MM.1S (cell line): ENCODE data around the gene WSCD1.
A peak's percentile ranks its signal among the peaks of the same experiment; 100 is the strongest.

Source experiments
- DNase-seq: peaks from one replicate; pipeline ENCODE4 v3.0.0-alpha.2; 2015
- H2AFZ ChIP-seq: fragments of 300-600 bp; sonication (generic); 2 replicates; pipeline ENCODE4 v1.6.0; 2016; ENCODE audit warnings: antibody characterized with exemption, low read length
- H3F3A ChIP-seq: fragments of 300-600 bp; sonication (generic); 2 replicates; pipeline ENCODE4 v1.6.1; 2016; ENCODE audit warnings: mild to moderate bottlenecking, antibody characterized with exemption, low read length, moderate library complexity, mixed read lengths; ENCODE audit not compliant: insufficient read depth
- H3K27ac ChIP-seq: fragments of 300-600 bp; sonication (generic); 2 replicates; pipeline ENCODE4 v1.5.1; 2016; ENCODE audit warnings: mild to moderate bottlenecking, low read length
- H3K27me3 ChIP-seq: fragments of 300-600 bp; sonication (generic); replicated peaks from 2 replicates; pipeline ENCODE4 v1.6.0; 2016; ENCODE audit warnings: low read length; ENCODE audit not compliant: insufficient read depth
- H3K36me3 ChIP-seq: fragments of 300-600 bp; sonication (generic); replicated peaks from 2 replicates; pipeline ENCODE4 v1.6.1; 2016; ENCODE audit warnings: mild to moderate bottlenecking, low read length, mixed read lengths; ENCODE audit not compliant: insufficient read depth
- H3K4me1 ChIP-seq: fragments of 300-600 bp; sonication (generic); 2 replicates; pipeline ENCODE4 v1.6.1; 2016; ENCODE audit warnings: low read length, mixed read lengths
- H3K4me2 ChIP-seq: fragments of 300-600 bp; sonication (generic); 2 replicates; pipeline ENCODE4 v1.6.0; 2016; ENCODE audit warnings: low read depth, low read length
- H3K4me3 ChIP-seq: fragments of 300-600 bp; sonication (generic); 2 replicates; pipeline ENCODE4 v1.5.1; 2016; ENCODE audit warnings: low read length, mixed read lengths
- H3K79me2 ChIP-seq: fragments of 300-600 bp; sonication (generic); 2 replicates; pipeline ENCODE4 v1.6.1; 2016; ENCODE audit warnings: mixed run types, low read length, mixed read lengths
- H3K9ac ChIP-seq: fragments of 300-600 bp; sonication (generic); 2 replicates; pipeline ENCODE4 v1.6.1; 2016; ENCODE audit warnings: low read length, mixed read lengths
- H3K9me2 ChIP-seq: fragments of 300-600 bp; sonication (generic); replicated peaks from 2 replicates; pipeline ENCODE4 v1.6.1; 2016; ENCODE audit warnings: mild to moderate bottlenecking, low read length, mixed read lengths; ENCODE audit not compliant: insufficient read depth
- H3K9me3 ChIP-seq: fragments of 300-600 bp; sonication (generic); replicated peaks from 2 replicates; pipeline ENCODE4 v1.6.1; 2016; ENCODE audit warnings: mild to moderate bottlenecking, low read length, mixed read lengths; ENCODE audit not compliant: insufficient read depth
- H4K20me1 ChIP-seq: fragments of 300-600 bp; sonication (generic); 2 replicates; pipeline ENCODE4 v1.6.1; 2016; ENCODE audit warnings: mild to moderate bottlenecking, low read length, moderate library complexity, mixed read lengths; ENCODE audit not compliant: insufficient read depth
- CTCF ChIP-seq: fragments of 300-600 bp; sonication (generic); IDR thresholded peaks from 2 replicates; pipeline ENCODE4 v1.5.1; 2016; ENCODE audit warnings: antibody characterized with exemption, low read length, mixed read lengths
- EZH2 ChIP-seq: fragments of 300-600 bp; sonication (generic); optimal IDR thresholded peaks from 2 replicates; pipeline ENCODE3; 2017; ENCODE audit warnings: low read depth, mild to moderate bottlenecking, antibody characterized with exemption, low read length, mixed read lengths
- EZH2phosphoT487 ChIP-seq: fragments of 300-600 bp; sonication (generic); IDR thresholded peaks from 2 replicates; pipeline ENCODE4 v1.6.1; 2018; ENCODE audit warnings: antibody characterized with exemption, low read length

The WSCD1 gene

GRCh38 chr17:6135236-6135635, 65.1 kb downstream of the WSCD1 start:
- TF ChIP-seq CTCF (no peak), EZH2 (no peak), EZH2phosphoT487 (no peak)
- 0 out of 2 replicates have a peak, but pooled peaks cover 3% of the 10 kb centered on the region for H3F3A ChIP-seq
- H3K9me3 ChIP-seq: no peaks in the 10 kb centered on the region
- H3K9ac ChIP-seq: no peak overlapping the region
- H2AFZ ChIP-seq: no peak overlapping the region
- H4K20me1 ChIP-seq: no peaks in the 10 kb centered on the region
- H3K4me2 ChIP-seq: no peak overlapping the region
- H3K36me3 ChIP-seq: no peaks in the 10 kb centered on the region
- no peaks in the 10 kb centered on the region for H3K27me3 ChIP-seq
- H3K79me2 ChIP-seq: no peaks in the 10 kb centered on the region
- H3K4me3 ChIP-seq: no peak overlapping the region
- H3K4me1 ChIP-seq: peaks cover 21% of the 10 kb centered on the region
- no peaks in the 10 kb centered on the region for H3K9me2 ChIP-seq
- H3K27ac ChIP-seq: no peak overlapping the region
- no peak for DNase-seq

- H3K27ac ChIP-seq: no peak overlapping the region
- DNase-seq: no peak
- no peaks in the 10 kb centered on the region for H3K9me3 ChIP-seq
- no peak overlapping the region for H3K4me3 ChIP-seq
- H3K4me1 ChIP-seq: peaks cover 21% of the 10 kb centered on the region
- no peak overlapping the region for H2AFZ ChIP-seq
- no peaks in the 10 kb centered on the region for H4K20me1 ChIP-seq
- H3K36me3 ChIP-seq: no peaks in the 10 kb centered on the region
- no peaks in the 10 kb centered on the region for H3K9me2 ChIP-seq
- H3K27me3 ChIP-seq: no peaks in the 10 kb centered on the region
- 0 out of 2 replicates have a peak, but pooled peaks cover 3% of the 10 kb centered on the region for H3F3A ChIP-seq
- no peak overlapping the region for H3K4me2 ChIP-seq
- TF ChIP-seq EZH2phosphoT487: no peak
- TF ChIP-seq CTCF: no peak
- TF ChIP-seq EZH2: no peak
- no peak overlapping the region for H3K9ac ChIP-seq
- no peaks in the 10 kb centered on the region for H3K79me2 ChIP-seq
Observed at GRCh38 chr17:6135996-6136395, 65.8 kb downstream of the WSCD1 start.

GRCh38 chr17:6137716-6138502, 67.7 kb downstream of the WSCD1 start:
- Histone ChIP-seq H3K79me2 (no peaks in the 10 kb centered on the region), H4K20me1 (no peaks in the 10 kb centered on the region), H3K27me3 (no peaks in the 10 kb centered on the region), H3K36me3 (no peaks in the 10 kb centered on the region), H3K9ac (no peak overlapping the region), H3F3A (0 out of 2 replicates have a peak, but pooled peaks cover 3% of the 10 kb centered on the region), H3K27ac (peak overlapping the region; percentile 49; the same call in 1 of the 2 replicates), H3K4me2 (peak overlapping the region; percentile 33; the same call in 1 of the 2 replicates), H3K4me1 (peaks cover 21% of the 10 kb centered on the region), H3K9me3 (no peaks in the 10 kb centered on the region), H3K9me2 (no peaks in the 10 kb centered on the region), H3K4me3 (no peak overlapping the region), H2AFZ (peak overlapping the region; percentile 41; the same call in 1 of the 2 replicates)
- DNase-seq: peak; percentile 70
- TF ChIP-seq EZH2: no peak
- no peak for TF ChIP-seq EZH2phosphoT487
- no peak for TF ChIP-seq CTCF
